H9 (cell line): ENCODE measurements around the gene CCDC154. TPM values are rescaled to one million over a fixed set of nuclear protein-coding genes. Genes with fewer than 3 reads are reported as not detected.

Experiments used
- DNase-seq: peaks from one replicate; pipeline ENCODE4 v3.0.0-alpha.2; 2017
- H2AFZ ChIP-seq: one replicate; pipeline ENCODE4 v1.6.1; 2013; ENCODE audit warnings: mild to moderate bottlenecking, low read length, control low read depth, moderate library complexity
- H2AK5ac ChIP-seq: 2 replicates; pipeline ENCODE4 v1.6.1; 2013; ENCODE audit warnings: low read length, control low read depth, mixed read lengths; ENCODE audit not compliant: insufficient read length
- H2BK120ac ChIP-seq: one replicate; pipeline ENCODE4 v1.6.1; 2013; ENCODE audit warnings: low read depth, mild to moderate bottlenecking, low read length, control low read depth, inconsistent platforms; ENCODE audit not compliant: poor library complexity, severe bottlenecking
- H2BK12ac ChIP-seq: 2 replicates; pipeline ENCODE4 v1.6.1; 2013; ENCODE audit warnings: low read length, control low read depth, mixed read lengths, low read depth; ENCODE audit not compliant: insufficient read length
- H2BK15ac ChIP-seq: 2 replicates; pipeline ENCODE4 v1.6.1; 2013; ENCODE audit warnings: low read depth, low read length, control low read depth
- H2BK20ac ChIP-seq: one replicate; pipeline ENCODE4 v1.6.1; 2013; ENCODE audit warnings: low read depth, mild to moderate bottlenecking, low read length, control low read depth, inconsistent platforms; ENCODE audit not compliant: poor library complexity, severe bottlenecking
- H2BK5ac ChIP-seq: 2 replicates; pipeline ENCODE4 v1.6.1; 2013; ENCODE audit warnings: low read length, control low read depth, mixed read lengths; ENCODE audit not compliant: insufficient read length
- H3K14ac ChIP-seq: 2 replicates; pipeline ENCODE4 v1.6.1; 2013; ENCODE audit warnings: low read length, control low read depth; ENCODE audit not compliant: insufficient read depth
- H3K18ac ChIP-seq: 2 replicates; pipeline ENCODE4 v1.6.1; 2013; ENCODE audit warnings: low read depth, mild to moderate bottlenecking, mixed read lengths, low read length, control low read depth; ENCODE audit not compliant: insufficient read length
- H3K23ac ChIP-seq: 2 replicates; pipeline ENCODE4 v1.6.1; 2013; ENCODE audit warnings: low read length, control low read depth, mixed read lengths, low read depth; ENCODE audit not compliant: insufficient read length
- H3K23me2 ChIP-seq: 2 replicates; pipeline ENCODE4 v1.6.1; 2013; ENCODE audit warnings: low read depth, mild to moderate bottlenecking, mixed read lengths, low read length, control low read depth; ENCODE audit not compliant: insufficient read length, poor library complexity, severe bottlenecking
- H3K27ac ChIP-seq: 2 replicates; pipeline ENCODE4 v1.5.1; 2013; ENCODE audit warnings: low read length, control low read depth, mixed read lengths, low read depth; ENCODE audit not compliant: insufficient read length
- H3K27me3 ChIP-seq: 2 replicates; pipeline ENCODE4 v1.6.1; 2013; ENCODE audit warnings: low read length, control low read depth, inconsistent platforms; ENCODE audit not compliant: insufficient read depth
- H3K4ac ChIP-seq: 2 replicates; pipeline ENCODE4 v1.6.1; 2013; ENCODE audit warnings: low read depth, mild to moderate bottlenecking, control low read depth, inconsistent platforms, low read length, moderate library complexity
- H3K4me1 ChIP-seq: 2 replicates; pipeline ENCODE4 v1.6.1; 2013; ENCODE audit warnings: low read length, control low read depth, inconsistent platforms; ENCODE audit not compliant: insufficient read depth
- H3K4me2 ChIP-seq: 2 replicates; pipeline ENCODE4 v1.6.1; 2013; ENCODE audit warnings: low read length, control low read depth, mixed read lengths; ENCODE audit not compliant: insufficient read length, insufficient read depth
- H3K56ac ChIP-seq: 2 replicates; pipeline ENCODE4 v1.6.1; 2013; ENCODE audit warnings: low read depth, mild to moderate bottlenecking, mixed read lengths, low read length, control low read depth; ENCODE audit not compliant: insufficient read length
- H3K79me1 ChIP-seq: 2 replicates; pipeline ENCODE4 v1.6.1; 2013; ENCODE audit warnings: low read depth, mild to moderate bottlenecking, moderate library complexity, low read length, control low read depth, inconsistent platforms; ENCODE audit not compliant: insufficient read depth, poor library complexity, severe bottlenecking
- H3K79me2 ChIP-seq: 2 replicates; pipeline ENCODE4 v1.6.1; 2013; ENCODE audit warnings: low read length, control low read depth, inconsistent platforms; ENCODE audit not compliant: insufficient read depth
- H3K9ac ChIP-seq: 2 replicates; pipeline ENCODE4 v1.6.1; 2013; ENCODE audit warnings: low read length, control low read depth, mixed read lengths; ENCODE audit not compliant: insufficient read length; ENCODE audit errors: extremely low read depth
- H3K9me3 ChIP-seq: one replicate; pipeline ENCODE4 v1.6.1; 2013; ENCODE audit warnings: low read depth, low read length, inconsistent platforms; ENCODE audit not compliant: control insufficient read depth
- H3T11ph ChIP-seq: one replicate; pipeline ENCODE4 v1.6.1; 2013; ENCODE audit warnings: mild to moderate bottlenecking, low read length, control low read depth, inconsistent platforms
- H4K20me1 ChIP-seq: one replicate; pipeline ENCODE4 v1.6.1; 2013; ENCODE audit not compliant: control insufficient read depth, insufficient read length, insufficient read depth
- H4K5ac ChIP-seq: 2 replicates; pipeline ENCODE4 v1.6.1; 2013; ENCODE audit warnings: low read depth, mild to moderate bottlenecking, mixed read lengths, low read length, control low read depth; ENCODE audit not compliant: insufficient read length
- H4K8ac ChIP-seq: replicated peaks from 2 replicates; pipeline ENCODE4 v1.6.1; 2013; ENCODE audit warnings: low read length, control low read depth, mixed read lengths, low read depth; ENCODE audit not compliant: insufficient read length
- H4K91ac ChIP-seq: 2 replicates; pipeline ENCODE4 v1.6.1; 2013; ENCODE audit warnings: low read depth, mild to moderate bottlenecking, moderate library complexity, mixed read lengths, low read length, control low read depth; ENCODE audit not compliant: insufficient read length
- H3K27ac Mint-ChIP-seq, 3 experiments: 2 replicates in 2 of 3; 3 replicates in 1 of 3; pipeline ENCODE4 v1.8.0; 2020 to 2021; ENCODE audit warnings: mixed read lengths in 3 of 3, mild to moderate bottlenecking in 1 of 3, moderate library complexity in 1 of 3
- H3K27me3 Mint-ChIP-seq: 2 replicates; pipeline ENCODE4 v1.8.0; 2021; ENCODE audit warnings: low read depth, mild to moderate bottlenecking, moderate library complexity, mixed read lengths
- H3K36me3 Mint-ChIP-seq, 3 experiments: 2 replicates in 2 of 3; 3 replicates in 1 of 3; pipeline ENCODE4 v1.8.0; 2020 to 2021; ENCODE audit warnings: low read depth in 3 of 3, mixed read lengths in 3 of 3; ENCODE audit not compliant: insufficient read depth in 1 of 3
- H3K4me1 Mint-ChIP-seq, 2 experiments: 2 replicates each; pipeline ENCODE4 v1.8.0; 2020; ENCODE audit warnings: mixed read lengths in 2 of 2
- H3K4me3 Mint-ChIP-seq, 2 experiments: 2 replicates in 1 of 2; 3 replicates in 1 of 2; pipeline ENCODE4 v1.8.0; 2020 to 2021; ENCODE audit warnings: mild to moderate bottlenecking in 2 of 2, mixed read lengths in 2 of 2, moderate library complexity in 1 of 2
- H3K9me3 Mint-ChIP-seq, 2 experiments: 2 replicates in 1 of 2; 3 replicates in 1 of 2; pipeline ENCODE4 v1.8.0; 2020; ENCODE audit warnings: mild to moderate bottlenecking in 2 of 2, mixed read lengths in 2 of 2, moderate library complexity in 1 of 2
- WGBS: extraction: QIAGEN DNeasy Blood & Tissue Kit; methylation state at CpG from one replicate; pipeline ENCODE4 v1.1.7; 2013; ENCODE audit warnings: missing lambda C conversion rate, low lambda C conversion rate, mixed read lengths; ENCODE audit not compliant: insufficient read length; ENCODE audit errors: extremely low coverage; 5-methylcytosine and 5-hydroxymethylcytosine counted together
- total RNA-seq: library from RNA; stranded (reverse); gene quantifications from 2 replicates; pipeline ENCODE4 v1.2.1, GENCODE V29; 2021
- TF ChIP-seq, protein P1 (sequence below): fragments of 200-600 bp; sonication (generic); conservative IDR thresholded peaks from 3 replicates; pipeline ENCODE4 v1.8.0; 2021; ENCODE audit warnings: antibody characterized with exemption, mild to moderate bottlenecking

CCDC154 gene
- total RNA-seq, 1 experiment from 2014 or later: 1.3 TPM

DNA sequence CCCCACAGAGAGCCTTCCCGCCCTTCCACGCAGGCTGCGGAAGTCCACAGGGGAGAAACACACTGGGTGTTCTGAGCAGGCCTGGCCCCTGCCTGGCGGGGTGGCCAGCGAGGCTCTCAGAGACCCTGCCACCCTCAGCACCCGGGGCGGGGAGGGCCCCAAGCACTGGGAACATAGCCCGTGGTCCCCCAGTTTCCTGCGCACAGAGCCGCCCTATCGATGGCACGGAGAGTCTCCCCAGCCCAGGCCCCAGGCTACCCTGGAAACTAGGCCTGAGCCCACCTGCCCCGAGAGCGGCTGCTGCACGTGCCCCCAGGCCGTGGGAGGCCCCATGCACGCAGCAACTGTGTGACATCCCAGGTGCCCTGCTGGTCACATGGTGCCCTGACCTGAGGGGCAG lies 10.2 kb upstream of the CCDC154 start:
- no peak overlapping the region for H3K4me2 ChIP-seq
- WGBS: no CpG with 5 or more reads among the region's 17 CpGs
- no peak overlapping the region for H2BK120ac ChIP-seq
- H3K56ac ChIP-seq: no peak overlapping the region
- H3K27me3 ChIP-seq: no peaks in the 10 kb centered on the region
- Mint-ChIP-seq H3K27ac (no peak overlapping the region), H3K4me3 (no peak overlapping the region), H3K9me3 (no peaks in the 10 kb centered on the region), H3K4me1 (no peaks in the 10 kb centered on the region), H3K27me3 (no peaks in the 10 kb centered on the region), H3K36me3 (peaks cover 0 to 34% (median 33%) of the 10 kb centered on the region in 3 experiments; a peak in 6 of 7 replicates)
- no peak overlapping the region for H2AK5ac ChIP-seq
- H3K18ac ChIP-seq: no peak overlapping the region
- TF ChIP-seq, protein P1, sequence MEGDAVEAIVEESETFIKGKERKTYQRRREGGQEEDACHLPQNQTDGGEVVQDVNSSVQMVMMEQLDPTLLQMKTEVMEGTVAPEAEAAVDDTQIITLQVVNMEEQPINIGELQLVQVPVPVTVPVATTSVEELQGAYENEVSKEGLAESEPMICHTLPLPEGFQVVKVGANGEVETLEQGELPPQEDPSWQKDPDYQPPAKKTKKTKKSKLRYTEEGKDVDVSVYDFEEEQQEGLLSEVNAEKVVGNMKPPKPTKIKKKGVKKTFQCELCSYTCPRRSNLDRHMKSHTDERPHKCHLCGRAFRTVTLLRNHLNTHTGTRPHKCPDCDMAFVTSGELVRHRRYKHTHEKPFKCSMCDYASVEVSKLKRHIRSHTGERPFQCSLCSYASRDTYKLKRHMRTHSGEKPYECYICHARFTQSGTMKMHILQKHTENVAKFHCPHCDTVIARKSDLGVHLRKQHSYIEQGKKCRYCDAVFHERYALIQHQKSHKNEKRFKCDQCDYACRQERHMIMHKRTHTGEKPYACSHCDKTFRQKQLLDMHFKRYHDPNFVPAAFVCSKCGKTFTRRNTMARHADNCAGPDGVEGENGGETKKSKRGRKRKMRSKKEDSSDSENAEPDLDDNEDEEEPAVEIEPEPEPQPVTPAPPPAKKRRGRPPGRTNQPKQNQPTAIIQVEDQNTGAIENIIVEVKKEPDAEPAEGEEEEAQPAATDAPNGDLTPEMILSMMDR: no peak
- no peak for DNase-seq
- no peak overlapping the region for H3K4ac ChIP-seq
- H2BK5ac ChIP-seq: no peak overlapping the region
- no peaks in the 10 kb centered on the region for H3K4me1 ChIP-seq
- H3K79me2 ChIP-seq: no peaks in the 10 kb centered on the region
- H3K23ac ChIP-seq: no peak overlapping the region
- no peaks in the 10 kb centered on the region for H3K79me1 ChIP-seq
- H3T11ph ChIP-seq: no peak overlapping the region
- H3K23me2 ChIP-seq: no peaks in the 10 kb centered on the region
- no peak overlapping the region for H2BK15ac ChIP-seq
- no peak overlapping the region for H2AFZ ChIP-seq
- H3K9me3 ChIP-seq: no peaks in the 10 kb centered on the region
- H3K14ac ChIP-seq: no peak overlapping the region
- no peaks in the 10 kb centered on the region for H4K20me1 ChIP-seq
- H4K91ac ChIP-seq: no peak overlapping the region
- H4K5ac ChIP-seq: no peak overlapping the region
- H2BK12ac ChIP-seq: no peak overlapping the region
- H2BK20ac ChIP-seq: no peak overlapping the region
- H3K27ac ChIP-seq: no peak overlapping the region
- no peak overlapping the region for H3K9ac ChIP-seq
- H4K8ac ChIP-seq: no peak overlapping the region
